Right atrium auricular region (tissue), 2 donors: ENCODE measurements around the gene CFAP69. TPM values are rescaled to one million over a fixed set of nuclear protein-coding genes. Genes with fewer than 3 reads are reported as not detected.

Experiments used
- DNase-seq: peaks from one replicate; pipeline ENCODE4 v3.0.0-alpha.2; 2019; ENCODE audit warnings: low spot score
- H3K27ac ChIP-seq, 2 donors: fragments of 200-600 bp; sonication (generic); 1 replicate in 1 of 2; 2 replicates in 1 of 2; pipeline ENCODE4 v1.5.1; 2016 to 2019
- H3K27me3 ChIP-seq, 2 donors: fragments of 200-600 bp; sonication (generic); one replicate each; pipeline versions ENCODE4 v1.5.1 to v1.6.0; 2017 to 2019
- H3K36me3 ChIP-seq: fragments of 200-600 bp; sonication (generic); one replicate; pipeline ENCODE4 v1.5.1; 2016
- H3K4me1 ChIP-seq, 2 donors: fragments of 200-600 bp; sonication (generic); one replicate each; pipeline versions ENCODE4 v1.5.1 to v1.6.0; 2017 to 2019
- H3K4me3 ChIP-seq, 2 donors: fragments of 200-600 bp; sonication (generic); 1 replicate in 1 of 2; 2 replicates in 1 of 2; pipeline ENCODE4 v1.5.1; 2017 to 2019; ENCODE audit warnings: mild to moderate bottlenecking in 1 of 2, moderate library complexity in 1 of 2
- H3K9me3 ChIP-seq, 2 donors: fragments of 200-600 bp; sonication (generic); one replicate each; pipeline ENCODE4 v1.5.1; 2019
- CTCF ChIP-seq, 2 donors: fragments of 200-600 bp; sonication (generic); IDR thresholded peaks; one replicate each; pipeline ENCODE4 v1.5.1; 2019; ENCODE audit warnings: antibody characterized with exemption in 2 of 2
- total RNA-seq, 2 donors: library from RNA; depleted of rRNA; stranded (reverse); fragments of >200 nt; gene quantifications; one replicate each; pipeline ENCODE4 v1.1.0, GENCODE V29; 2016

The CFAP69 gene
- total RNA-seq, 2 donors from 2014 or later: 1.2 to 3.7 TPM

- DNase-seq: no peak
- Histone ChIP-seq H3K27ac (peak overlapping the region; percentile 84 to 93), H3K27me3 (no peaks in the 10 kb centered on the region), H3K9me3 (no peaks in the 10 kb centered on the region), H3K36me3 (no peaks in the 10 kb centered on the region), H3K4me1 (peaks cover 0 to 16% of the 10 kb centered on the region in 2 donors), H3K4me3 (no peak overlapping the region)
- no peak for TF ChIP-seq CTCF (IDR thresholded peaks at IDR 0.05)
These were observed 34.5 kb upstream of the CFAP69 start for GRCh38 chr7:90210475-90210874.

GRCh38 chr7:90210981-90211380, 34.0 kb upstream of the CFAP69 start:
- Histone ChIP-seq H3K27me3 (no peaks in the 10 kb centered on the region), H3K36me3 (no peaks in the 10 kb centered on the region), H3K27ac (peak overlapping the region; percentile 84 to 93), H3K4me3 (peak overlapping the region; percentile 70 to 72), H3K4me1 (peaks cover 0 to 16% of the 10 kb centered on the region in 2 donors), H3K9me3 (no peaks in the 10 kb centered on the region)
- no peak for TF ChIP-seq CTCF (IDR thresholded peaks at IDR 0.05)
- DNase-seq: no peak

GRCh38 chr7:90211391-90212148, 33.4 kb upstream of the CFAP69 start, which contains the start of gene STEAP2:
Gene STEAP2, plus strand, starts transcription at chr7:90211740. Its CDS starts 13,343 bp downstream, at chr7:90225083.
- Histone ChIP-seq H3K36me3 (no peaks in the 10 kb centered on the region), H3K4me1 (peaks cover 0 to 16% of the 10 kb centered on the region in 2 donors), H3K4me3 (peak within 1 kb of the TSS; percentile 70 to 72), H3K27ac (peak within 1 kb of the TSS; percentile 84 to 93), H3K27me3 (no peaks in the 10 kb centered on the region), H3K9me3 (no peaks in the 10 kb centered on the region)
- TF ChIP-seq CTCF (IDR thresholded peaks at IDR 0.05): peak; percentile 30 to 61
- peak; percentile 83 for DNase-seq

- H3K27ac ChIP-seq: peak overlapping the region; percentile 84 to 93
- no peaks in the 10 kb centered on the region for H3K27me3 ChIP-seq
- no peak for TF ChIP-seq CTCF (IDR thresholded peaks at IDR 0.05)
- H3K4me1 ChIP-seq: peaks cover 0 to 16% of the 10 kb centered on the region in 2 donors
- no peaks in the 10 kb centered on the region for H3K36me3 ChIP-seq
- H3K9me3 ChIP-seq: no peaks in the 10 kb centered on the region
- peak overlapping the region; percentile 70 to 72 for H3K4me3 ChIP-seq
- DNase-seq: no peak
These were observed 32.9 kb upstream of the CFAP69 start for GRCh38 chr7:90212149-90212495.

GRCh38 chr7:90213521-90213920, 31.5 kb upstream of the CFAP69 start:
- H3K27me3 ChIP-seq: no peaks in the 10 kb centered on the region
- no peak for DNase-seq
- H3K4me1 ChIP-seq: peaks cover 0 to 16% of the 10 kb centered on the region in 2 donors
- no peak overlapping the region for H3K4me3 ChIP-seq
- H3K27ac ChIP-seq: peak overlapping the region in 1 of 2 donors; percentile 93
- H3K9me3 ChIP-seq: no peaks in the 10 kb centered on the region
- no peaks in the 10 kb centered on the region for H3K36me3 ChIP-seq
- no peak for TF ChIP-seq CTCF (IDR thresholded peaks at IDR 0.05)
